ENCODE results near the gene SCAPER. TPM values are rescaled to one million over a fixed set of nuclear protein-coding genes. Genes with fewer than 3 reads are reported as not detected.

SCAPER gene
- total RNA-seq, 1 experiment from 2014 or later = 21.5 TPM

DNA sequence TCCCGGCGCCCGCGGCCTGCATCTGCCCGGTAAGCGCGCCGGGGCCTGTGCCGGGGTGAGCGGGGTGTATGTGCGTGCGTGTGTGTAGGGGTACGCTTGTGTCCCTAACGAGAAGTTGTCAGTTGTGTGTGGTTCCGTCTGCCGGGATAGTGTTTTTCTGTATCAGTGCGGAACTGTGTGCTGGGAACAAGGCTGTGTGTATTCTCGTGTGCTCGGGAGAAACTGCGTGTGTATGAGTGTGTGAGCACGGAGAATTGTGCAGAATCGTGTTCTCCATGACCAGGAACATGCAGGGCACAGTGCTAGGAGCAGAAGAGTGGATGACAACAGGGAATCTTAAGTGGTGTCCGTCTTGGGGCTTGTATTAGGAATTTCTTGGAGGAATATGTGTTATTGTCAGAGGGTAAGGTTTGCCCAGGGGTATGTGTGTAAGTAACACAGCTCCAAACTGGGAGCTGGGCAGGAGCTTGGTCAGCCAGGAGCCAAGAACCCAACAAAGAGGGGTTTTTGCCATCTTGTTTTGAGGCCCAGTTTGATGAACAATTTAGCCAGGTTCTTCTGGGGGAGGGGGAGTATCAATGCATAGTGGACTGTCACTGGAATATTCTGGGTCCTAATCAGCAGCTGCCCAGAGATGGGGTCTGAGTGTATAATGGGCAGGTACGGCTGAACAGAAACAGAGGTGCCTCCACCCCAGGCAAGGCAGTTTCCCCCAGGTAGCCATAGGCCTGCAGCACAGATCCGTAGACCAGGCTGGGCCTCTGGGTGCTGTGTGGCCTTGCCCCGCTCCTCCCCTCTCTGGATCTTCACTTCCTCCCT, 566.4 kb downstream of the SCAPER start:
- DNase-seq (ENCODE audit: low spot score) = no peak
- CTCF ChIA-PET = no interaction called here
- POLR2A ChIA-PET (ENCODE audit: low non-redundant PET) = no interaction called here
- intact Hi-C loops (cut with micrococcal nuclease; ENCODE audit: unreplicated experiment) = loop anchor here (10.0 kb wide), 1 partner anchor 506 kb away; no protein-coding TSS in a partner anchor
- H3K36me3 ChIP-seq (ENCODE audit: insufficient read depth, low read length, poor library complexity, severe bottlenecking) = no peaks in the 10 kb centered on the region
- peak overlapping the region; percentile 48 for H3K4me3 ChIP-seq (ENCODE audit: low read depth, low read length, poor library complexity, severe bottlenecking)
- H3K27ac ChIP-seq (ENCODE audit: low read depth, low read length, poor library complexity, severe bottlenecking) = no peak overlapping the region
- peaks cover 62% of the 10 kb centered on the region for H3K27me3 ChIP-seq (replicated peaks; ENCODE audit: insufficient read depth, low read depth, low read length, poor library complexity)
- H3K9me3 ChIP-seq (ENCODE audit: low read depth, low read length, poor library complexity, severe bottlenecking) = no peaks in the 10 kb centered on the region
- no peak for TF ChIP-seq EZH2 (IDR thresholded peaks at IDR 0.05; ENCODE audit: borderline replicate concordance, low read depth, low read length, poor library complexity, severe bottlenecking)
- TF ChIP-seq, protein P1, sequence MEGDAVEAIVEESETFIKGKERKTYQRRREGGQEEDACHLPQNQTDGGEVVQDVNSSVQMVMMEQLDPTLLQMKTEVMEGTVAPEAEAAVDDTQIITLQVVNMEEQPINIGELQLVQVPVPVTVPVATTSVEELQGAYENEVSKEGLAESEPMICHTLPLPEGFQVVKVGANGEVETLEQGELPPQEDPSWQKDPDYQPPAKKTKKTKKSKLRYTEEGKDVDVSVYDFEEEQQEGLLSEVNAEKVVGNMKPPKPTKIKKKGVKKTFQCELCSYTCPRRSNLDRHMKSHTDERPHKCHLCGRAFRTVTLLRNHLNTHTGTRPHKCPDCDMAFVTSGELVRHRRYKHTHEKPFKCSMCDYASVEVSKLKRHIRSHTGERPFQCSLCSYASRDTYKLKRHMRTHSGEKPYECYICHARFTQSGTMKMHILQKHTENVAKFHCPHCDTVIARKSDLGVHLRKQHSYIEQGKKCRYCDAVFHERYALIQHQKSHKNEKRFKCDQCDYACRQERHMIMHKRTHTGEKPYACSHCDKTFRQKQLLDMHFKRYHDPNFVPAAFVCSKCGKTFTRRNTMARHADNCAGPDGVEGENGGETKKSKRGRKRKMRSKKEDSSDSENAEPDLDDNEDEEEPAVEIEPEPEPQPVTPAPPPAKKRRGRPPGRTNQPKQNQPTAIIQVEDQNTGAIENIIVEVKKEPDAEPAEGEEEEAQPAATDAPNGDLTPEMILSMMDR (conservative IDR thresholded peaks at IDR 0.05; ENCODE audit: low read depth, low read length) = no peak
- no TSS peak for BruUV-seq (replicated peaks)
- H3K4me1 ChIP-seq (ENCODE audit: insufficient read depth, low read length, poor library complexity, severe bottlenecking) = peaks cover 35% of the 10 kb centered on the region

DNA sequence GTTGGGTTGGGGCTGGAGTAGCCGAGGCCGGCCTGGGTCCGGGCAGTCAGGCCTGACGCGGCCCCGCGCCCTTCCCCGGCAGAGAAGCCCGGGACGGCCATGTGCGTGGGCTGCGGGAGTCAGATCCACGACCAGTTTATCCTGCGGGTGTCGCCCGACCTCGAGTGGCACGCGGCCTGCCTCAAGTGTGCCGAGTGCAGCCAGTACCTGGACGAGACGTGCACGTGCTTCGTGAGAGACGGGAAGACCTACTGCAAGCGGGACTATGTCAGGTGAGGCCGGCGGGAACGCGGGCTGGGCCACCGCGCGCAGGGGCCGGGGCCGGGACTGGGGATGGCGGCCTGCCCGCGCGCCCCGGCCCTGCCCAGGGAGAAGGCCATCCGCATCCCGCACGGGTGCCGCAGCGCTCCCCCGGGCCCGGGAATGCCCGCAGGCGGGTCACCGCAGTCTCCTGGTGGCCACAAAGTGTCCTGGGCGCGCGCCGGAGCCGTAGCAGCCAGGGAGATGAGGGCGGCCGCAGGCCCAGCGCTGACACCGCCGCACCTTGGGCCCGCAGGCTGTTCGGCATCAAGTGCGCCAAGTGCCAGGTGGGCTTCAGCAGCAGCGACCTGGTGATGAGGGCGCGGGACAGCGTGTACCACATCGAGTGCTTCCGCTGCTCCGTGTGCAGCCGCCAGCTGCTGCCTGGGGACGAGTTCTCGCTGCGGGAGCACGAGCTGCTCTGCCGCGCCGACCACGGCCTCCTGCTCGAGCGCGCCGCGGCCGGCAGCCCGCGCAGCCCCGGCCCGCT, 567.2 kb downstream of the SCAPER start:
- no peaks in the 10 kb centered on the region for H3K9me3 ChIP-seq (ENCODE audit: low read depth, low read length, poor library complexity, severe bottlenecking)
- peak overlapping the region; percentile 48 for H3K4me3 ChIP-seq (ENCODE audit: low read depth, low read length, poor library complexity, severe bottlenecking)
- DNase-seq (ENCODE audit: low spot score) = no peak
- BruUV-seq (replicated peaks) = no TSS peak
- TF ChIP-seq, protein P1 (conservative IDR thresholded peaks at IDR 0.05; ENCODE audit: low read depth, low read length) = no peak
- peak; percentile 20 for TF ChIP-seq EZH2 (IDR thresholded peaks at IDR 0.05; ENCODE audit: borderline replicate concordance, low read depth, low read length, poor library complexity, severe bottlenecking)
- CTCF ChIA-PET = interaction anchor here (0.6 kb wide), 1 partner anchor 54 kb away, joined by 4 read pairs; no protein-coding TSS in a partner anchor
- no peak overlapping the region for H3K27ac ChIP-seq (ENCODE audit: low read depth, low read length, poor library complexity, severe bottlenecking)
- intact Hi-C loops (cut with micrococcal nuclease; ENCODE audit: unreplicated experiment) = loop anchor here (10.0 kb wide), 1 partner anchor 507 kb away; no protein-coding TSS in a partner anchor
- peaks cover 53% of the 10 kb centered on the region for H3K27me3 ChIP-seq (replicated peaks; ENCODE audit: insufficient read depth, low read depth, low read length, poor library complexity)
- POLR2A ChIA-PET (ENCODE audit: low non-redundant PET) = no interaction called here
- H3K4me1 ChIP-seq (ENCODE audit: insufficient read depth, low read length, poor library complexity, severe bottlenecking) = peaks cover 35% of the 10 kb centered on the region
- no peaks in the 10 kb centered on the region for H3K36me3 ChIP-seq (ENCODE audit: insufficient read depth, low read length, poor library complexity, severe bottlenecking)

DNA sequence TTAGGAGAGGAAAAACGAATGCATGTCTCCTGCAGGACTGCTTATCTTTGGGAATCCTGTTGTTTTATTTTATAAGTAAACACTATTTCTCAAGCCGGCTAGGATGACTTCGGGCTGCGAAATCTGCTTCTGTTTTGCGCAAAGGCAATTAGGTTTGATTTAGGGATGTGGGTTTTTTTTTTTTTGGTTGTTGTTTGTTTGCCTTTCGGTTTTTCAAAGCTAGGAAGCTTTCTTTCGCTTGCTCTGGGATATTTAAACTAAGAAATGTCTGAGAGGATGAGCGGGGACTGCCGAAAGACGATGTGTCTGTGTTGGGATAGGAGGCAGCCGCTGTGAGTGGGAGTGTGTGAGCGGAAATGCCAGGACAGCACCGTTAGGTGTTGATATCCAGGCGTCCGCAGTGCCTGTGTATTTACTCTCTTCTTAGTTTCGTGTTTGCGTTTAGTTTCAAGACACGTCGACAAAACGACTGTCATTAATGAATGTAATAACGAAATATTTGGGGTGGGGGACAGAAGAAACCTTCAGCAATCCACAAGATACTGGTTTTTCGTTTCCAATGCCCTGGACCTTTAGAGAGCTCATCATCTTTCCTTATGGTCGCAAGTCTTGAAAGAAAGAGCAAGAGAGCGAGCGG, 568.0 kb downstream of the SCAPER start:
- H3K27me3 ChIP-seq (replicated peaks; ENCODE audit: insufficient read depth, low read depth, low read length, poor library complexity) = peaks cover 46% of the 10 kb centered on the region
- peak; percentile 57 for DNase-seq (ENCODE audit: low spot score)
- no peaks in the 10 kb centered on the region for H3K36me3 ChIP-seq (ENCODE audit: insufficient read depth, low read length, poor library complexity, severe bottlenecking)
- POLR2A ChIA-PET (ENCODE audit: low non-redundant PET) = interaction anchor here (0.6 kb wide), 3 partner anchors 138 to 932 kb away, joined by 3 to 8 read pairs (median 5); no protein-coding TSS in a partner anchor
- peak overlapping the region; percentile 48 for H3K4me3 ChIP-seq (ENCODE audit: low read depth, low read length, poor library complexity, severe bottlenecking)
- TF ChIP-seq, protein P1 (conservative IDR thresholded peaks at IDR 0.05; ENCODE audit: low read depth, low read length) = no peak
- peak; percentile 46 for TF ChIP-seq EZH2 (IDR thresholded peaks at IDR 0.05; ENCODE audit: borderline replicate concordance, low read depth, low read length, poor library complexity, severe bottlenecking)
- H3K4me1 ChIP-seq (ENCODE audit: insufficient read depth, low read length, poor library complexity, severe bottlenecking) = peaks cover 35% of the 10 kb centered on the region
- no peaks in the 10 kb centered on the region for H3K9me3 ChIP-seq (ENCODE audit: low read depth, low read length, poor library complexity, severe bottlenecking)
- CTCF ChIA-PET = interaction anchor here (0.6 kb wide), 2 partner anchors 55 to 86 kb away, joined by 4 to 9 read pairs; no protein-coding TSS in a partner anchor
- intact Hi-C loops (cut with micrococcal nuclease; ENCODE audit: unreplicated experiment) = loop anchor here (10.0 kb wide), 1 partner anchor 508 kb away; no protein-coding TSS in a partner anchor
- BruUV-seq (replicated peaks) = no TSS peak
- H3K27ac ChIP-seq (ENCODE audit: low read depth, low read length, poor library complexity, severe bottlenecking) = no peak overlapping the region
